Pancreas (tissue), 10 donors: ENCODE results near the gene DIPK1A. TPM values are rescaled to one million over a fixed set of nuclear protein-coding genes. Genes with fewer than 3 reads are reported as not detected.

Experiments used
- ATAC-seq, 4 donors: fragments of 200-7000 bp; cut with Tn5 transposase; one replicate each; pipeline versions ENCODE4 v1.8.0 to v1.9.1; 2020; ENCODE audit warnings: mild to moderate bottlenecking in 4 of 4, moderate library complexity in 4 of 4
- DNase-seq, 6 donors: peaks; one replicate each; pipeline ENCODE4 v3.0.0-alpha.2; 2020
- FAIRE-seq: peaks from 2 replicates; lab custom pipeline; 2012; peaks lifted over from hg19 to GRCh38; lab: Jason Lieb, UNC
- H3K27ac ChIP-seq, 4 donors: fragments of 200-600 bp; sonication (generic); 1 replicate in 3 of 4; 2 replicates in 1 of 4; pipeline versions ENCODE4 v1.5.0 to v1.8.0; 2020
- H3K27me3 ChIP-seq, 4 donors: fragments of 200-600 bp; one replicate each; pipeline ENCODE4 v1.8.0; 2021
- H3K36me3 ChIP-seq, 3 donors: fragments of 200-600 bp; sonication (generic) in 1 of 3; one replicate each; pipeline versions ENCODE4 v1.5.0 to v1.8.0; 2020 to 2021
- H3K4me1 ChIP-seq, 3 donors: fragments of 200-600 bp; one replicate each; pipeline ENCODE4 v1.8.0; 2021
- H3K4me3 ChIP-seq, 4 donors: fragments of 200-600 bp; sonication (generic) in 2 of 4; one replicate each; pipeline versions ENCODE4 v1.5.0 to v1.8.0; 2020 to 2021
- H3K9me3 ChIP-seq, 4 donors: fragments of 200-600 bp; one replicate each; pipeline ENCODE4 v1.8.0; 2021
- WGBS, 2 donors: extraction: QIAGEN DNeasy Blood & Tissue Kit; methylation state at CpG; one replicate each; pipeline ENCODE4 v1.1.7; 2013; 5-methylcytosine and 5-hydroxymethylcytosine counted together
- intact Hi-C, 3 donors: fragments of 100-400 bp; cut with DNase I; formaldehyde crosslinking; loops; one replicate each; pipeline versions ENCODE4 v1.11.1 to v1.14.2; 2022
- polyA plus RNA-seq, 2 donors: library from polyadenylated mRNA; stranded (reverse); fragments of 200-250 nt; gene quantifications; one replicate each; pipeline ENCODE4 v1.2.3, GENCODE V29; 2013
- total RNA-seq, 6 donors: library from RNA; stranded (reverse); fragmentation: NEBNext Ultra II Directional in 4 of 6; extraction: Animal tissue kit (Norgen Biotek cat#: 25700) in 4 of 6; gene quantifications; one replicate each; pipeline versions ENCODE4 v1.2.1 to v1.2.4, GENCODE V29; 2021 to 2023
- TF ChIP-seq, protein P1 (sequence below), 4 donors: fragments of 200-600 bp; sonication (generic) in 3 of 4; IDR thresholded peaks; one replicate each; pipeline versions ENCODE4 v1.5.0 to v1.8.0; 2021; ENCODE audit warnings: antibody characterized with exemption in 4 of 4
- donor health status: healthy with polysubstance abuse.
- donor health status: DM: no; HTN: no; CAD: no; lungs with moderate emphysema.
- donor health status: DM: no; HTN: no; CAD: no.
- donor health status: control.
- donor health status: control.
- donor health status: Bipolar disorder and iron deficiency.
- donor health status: DM: yes; HTN: yes; CAD: no.
- donor health status: DM: no; HTN: no; CAD: no.
- donor health status: DM: no; HTN: no; CAD: no.
- donor health status: DM: yes; HTN: yes; CAD: no.

Gene DIPK1A
- total and polyA plus RNA-seq, 8 donors, result 0.80 to 5.4 (median 2.0) TPM

DNA sequence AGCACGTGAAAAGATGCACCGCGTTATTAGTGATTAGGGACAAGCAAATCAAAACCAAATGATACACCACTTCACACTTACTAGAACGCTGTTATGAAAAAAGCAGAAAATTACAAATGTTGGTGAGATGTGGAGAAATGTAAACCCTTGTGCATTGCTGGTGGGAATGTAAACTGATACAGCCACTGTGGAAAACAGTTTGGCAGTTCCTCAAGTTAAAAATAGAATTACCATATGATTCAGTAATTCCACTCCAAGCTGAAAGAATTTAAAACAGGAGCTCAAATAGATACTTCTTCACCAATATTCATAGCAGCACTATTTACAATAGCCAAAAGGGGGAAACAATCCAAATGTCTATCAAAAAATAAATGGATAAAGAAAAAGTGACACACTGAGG lies 166.1 kb downstream of the DIPK1A start:
- WGBS, 2 donors, result 94 to 97% methylated on average over 4 of the region's 4 CpGs
- no peaks in the 10 kb centered on the region for H3K9me3 ChIP-seq
- H3K27ac ChIP-seq, result no peak overlapping the region
- no peak for FAIRE-seq
- no peaks in the 10 kb centered on the region for H3K27me3 ChIP-seq
- H3K36me3 ChIP-seq, result no peaks in the 10 kb centered on the region
- TF ChIP-seq, protein P1, sequence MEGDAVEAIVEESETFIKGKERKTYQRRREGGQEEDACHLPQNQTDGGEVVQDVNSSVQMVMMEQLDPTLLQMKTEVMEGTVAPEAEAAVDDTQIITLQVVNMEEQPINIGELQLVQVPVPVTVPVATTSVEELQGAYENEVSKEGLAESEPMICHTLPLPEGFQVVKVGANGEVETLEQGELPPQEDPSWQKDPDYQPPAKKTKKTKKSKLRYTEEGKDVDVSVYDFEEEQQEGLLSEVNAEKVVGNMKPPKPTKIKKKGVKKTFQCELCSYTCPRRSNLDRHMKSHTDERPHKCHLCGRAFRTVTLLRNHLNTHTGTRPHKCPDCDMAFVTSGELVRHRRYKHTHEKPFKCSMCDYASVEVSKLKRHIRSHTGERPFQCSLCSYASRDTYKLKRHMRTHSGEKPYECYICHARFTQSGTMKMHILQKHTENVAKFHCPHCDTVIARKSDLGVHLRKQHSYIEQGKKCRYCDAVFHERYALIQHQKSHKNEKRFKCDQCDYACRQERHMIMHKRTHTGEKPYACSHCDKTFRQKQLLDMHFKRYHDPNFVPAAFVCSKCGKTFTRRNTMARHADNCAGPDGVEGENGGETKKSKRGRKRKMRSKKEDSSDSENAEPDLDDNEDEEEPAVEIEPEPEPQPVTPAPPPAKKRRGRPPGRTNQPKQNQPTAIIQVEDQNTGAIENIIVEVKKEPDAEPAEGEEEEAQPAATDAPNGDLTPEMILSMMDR (IDR thresholded peaks at IDR 0.05), result no peak
- H3K4me3 ChIP-seq, result no peak overlapping the region
- no peak for ATAC-seq
- no peaks in the 10 kb centered on the region for H3K4me1 ChIP-seq
- intact Hi-C loops, result no loop called here
- DNase-seq, result no peak

DNA sequence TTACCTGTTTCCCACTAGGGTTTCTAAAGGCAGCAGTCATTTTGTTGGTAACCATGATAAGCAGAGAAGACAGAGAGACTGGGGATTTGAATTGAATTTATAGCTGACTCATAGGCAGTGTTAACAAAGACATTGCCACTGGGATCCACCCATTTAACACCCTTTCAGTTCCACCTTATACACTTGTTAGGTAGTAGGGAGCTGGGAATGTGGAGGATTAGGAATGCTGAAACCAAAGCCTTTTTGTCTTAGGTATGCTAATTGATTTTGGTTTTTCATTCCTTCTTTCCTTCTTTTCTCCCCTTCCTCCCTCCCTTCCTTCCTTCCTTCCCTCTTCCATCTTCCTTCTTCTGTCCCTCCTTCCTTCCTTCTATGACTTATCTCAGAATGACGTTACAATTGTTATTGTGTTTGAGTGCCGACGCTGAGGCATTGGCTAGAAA lies 168.9 kb downstream of the DIPK1A start:
- Histone ChIP-seq H3K27me3 (no peaks in the 10 kb centered on the region), H3K4me3 (no peak overlapping the region), H3K4me1 (no peaks in the 10 kb centered on the region), H3K36me3 (no peaks in the 10 kb centered on the region), H3K27ac (no peak overlapping the region), H3K9me3 (no peaks in the 10 kb centered on the region)
- no peak for DNase-seq
- ATAC-seq, result no peak
- no peak for FAIRE-seq
- 72 to 76% methylated on average over 3 of the region's 3 CpGs for WGBS, 2 donors
- TF ChIP-seq, protein P1 (IDR thresholded peaks at IDR 0.05), result no peak
- intact Hi-C loops, result no loop called here

Other genes starting within 250 kb of the DIPK1A start
- gene EVI5, start 176.4 kb downstream of the DIPK1A start, total RNA-seq, result 10 to 100 TPM; 10.8 to 21.7 (median 14.1) TPM
- 1 to 10 TPM; 3.3 to 4.4 TPM for gene EVI5, start 176.4 kb downstream of the DIPK1A start, polyA plus RNA-seq
- gene RPL5, start 129.4 kb downstream of the DIPK1A start, total RNA-seq, result 100 to 1,000 TPM; 595 to 972 (median 752) TPM
- 1,000 to 10,000 TPM; 1,227 to 1,336 TPM for gene RPL5, start 129.4 kb downstream of the DIPK1A start, polyA plus RNA-seq
- 10 to 100 TPM in 2 of 6 donors, 1 to 10 TPM in 4; 6.5 to 16.2 (median 8.7) TPM for gene MTF2, start 117.8 kb upstream of the DIPK1A start, total RNA-seq
- 10 to 100 TPM in 1 of 2 donors, 1 to 10 TPM in 1; 6.5 to 10.1 TPM for gene MTF2, start 117.8 kb upstream of the DIPK1A start, polyA plus RNA-seq
- gene TMED5, start 219.0 kb upstream of the DIPK1A start, total RNA-seq, result 10 to 100 TPM; 15.2 to 29.0 (median 19.5) TPM
- gene TMED5, start 219.0 kb upstream of the DIPK1A start, polyA plus RNA-seq, result 10 to 100 TPM in 1 of 2 donors, 1 to 10 TPM in 1; 4.3 to 13.4 TPM
- gene CCDC18, start 219.3 kb upstream of the DIPK1A start, total RNA-seq, result 1 to 10 TPM in 4 of 6 donors, under 1 TPM in 2; 0.95 to 1.6 (median 1.2) TPM
- gene CCDC18, start 219.3 kb upstream of the DIPK1A start, polyA plus RNA-seq, result 1 to 10 TPM; 1.1 to 1.7 TPM